OCI-LY7 (cell line): ENCODE results near the gene ZNRF3. TPM values are rescaled to one million over a fixed set of nuclear protein-coding genes. Genes with fewer than 3 reads are reported as not detected.

Experiments
- BruUV-seq: library from RNA; stranded (reverse); fragments of 400-500 nt; replicated peaks from 2 replicates; lab custom pipeline; 2021; lab: Mats Ljungman, UMichigan
- CTCF ChIA-PET: fragments of 300-600 bp; sonication (Branson Sonifier 250); formaldehyde crosslinking; loops from one replicate; lab custom pipeline; 2022; ENCODE audit warnings: antibody characterized with exemption; ENCODE audit not compliant: unreplicated experiment; lab: Charles Lee
- POLR2A ChIA-PET: fragments of 300-600 bp; sonication (Branson Sonifier 250); formaldehyde crosslinking; loops from one replicate; lab custom pipeline; 2022; ENCODE audit warnings: antibody characterized with exemption; lab: Charles Lee
- DNase-seq: peaks from one replicate; pipeline ENCODE4 v3.0.0-alpha.2; 2015; ENCODE audit warnings: low spot score
- H2AFZ ChIP-seq: fragments of 200-600 bp; sonication (generic), shearing (Covaris generic); 2 replicates; pipeline ENCODE4 v1.6.1; 2014; ENCODE audit warnings: mild to moderate bottlenecking, antibody characterized with exemption, low read length, moderate library complexity
- H3K27ac ChIP-seq: fragments of 200-600 bp; sonication (generic); 2 replicates; pipeline ENCODE4 v1.5.1; 2014; ENCODE audit warnings: mixed run types, low read depth, mild to moderate bottlenecking, moderate library complexity, low read length, inconsistent platforms; ENCODE audit not compliant: poor library complexity, severe bottlenecking
- H3K36me3 ChIP-seq: fragments of 200-600 bp; sonication (generic); 2 replicates; pipeline ENCODE4 v1.6.1; 2014; ENCODE audit warnings: mild to moderate bottlenecking, antibody characterized with exemption, low read length, moderate library complexity, mixed read lengths; ENCODE audit not compliant: insufficient read depth
- H3K4me1 ChIP-seq: fragments of 200-600 bp; sonication (generic); 2 replicates; pipeline ENCODE4 v1.5.1; 2014; ENCODE audit warnings: mild to moderate bottlenecking, low read length; ENCODE audit not compliant: insufficient read depth, poor library complexity, severe bottlenecking
- H3K4me2 ChIP-seq: fragments of 200-600 bp; sonication (generic); 2 replicates; pipeline ENCODE4 v1.6.1; 2014; ENCODE audit warnings: mild to moderate bottlenecking, low read length
- H3K4me3 ChIP-seq: fragments of 200-600 bp; sonication (generic); 2 replicates; pipeline ENCODE4 v1.5.1; 2014; ENCODE audit warnings: mild to moderate bottlenecking, low read depth, low read length; ENCODE audit not compliant: poor library complexity, severe bottlenecking
- H3K79me2 ChIP-seq: fragments of 200-600 bp; sonication (generic); 2 replicates; pipeline ENCODE4 v1.6.1; 2016; ENCODE audit warnings: low read depth, mild to moderate bottlenecking, low read length, moderate library complexity, mixed read lengths; ENCODE audit not compliant: insufficient read depth
- H3K9me2 ChIP-seq: fragments of 200-600 bp; sonication (generic); 2 replicates; pipeline ENCODE4 v1.6.1; 2016; ENCODE audit warnings: mild to moderate bottlenecking, low read length, mixed read lengths; ENCODE audit not compliant: insufficient read depth
- H3K9me3 ChIP-seq: fragments of 200-600 bp; sonication (generic); 2 replicates; pipeline ENCODE4 v1.6.1; 2014; ENCODE audit warnings: mild to moderate bottlenecking, mixed run types, low read length, mixed read lengths
- H4K20me1 ChIP-seq: fragments of 200-600 bp; sonication (generic); 2 replicates; pipeline ENCODE4 v1.6.1; 2014; ENCODE audit warnings: mild to moderate bottlenecking, antibody characterized with exemption, low read length, moderate library complexity, mixed read lengths; ENCODE audit not compliant: insufficient read depth
- EZH2phosphoT487 ChIP-seq: fragments of 200-600 bp; sonication (generic); IDR thresholded peaks from 2 replicates; pipeline ENCODE4 v1.6.1; 2018; ENCODE audit warnings: low read depth, borderline replicate concordance, mild to moderate bottlenecking, mixed run types, antibody characterized with exemption, low read length, moderate library complexity, mixed read lengths
- intact Hi-C: fragments of 100-400 bp; cut with micrococcal nuclease; formaldehyde crosslinking; loops from one replicate; pipeline ENCODE4 v1.10.0; 2022; ENCODE audit not compliant: unreplicated experiment
- total RNA-seq, 2 experiments: library from RNA; depleted of rRNA in 1 of 2; stranded (reverse); fragments of >200 nt in 1 of 2; shearing (Covaris generic) in 1 of 2; gene quantifications; 2 replicates each; pipeline ENCODE4 v1.2.3, GENCODE V29; 2014 to 2022
- TF ChIP-seq, protein P1 (sequence below): fragments of 200-600 bp; sonication (generic); conservative IDR thresholded peaks from 2 replicates; pipeline ENCODE4 v1.5.1; 2014; ENCODE audit warnings: mild to moderate bottlenecking, antibody characterized with exemption, low read length, moderate library complexity, mixed read lengths

Gene ZNRF3
- total RNA-seq, 2 experiments from 2014 or later, result 3.6 to 3.9 TPM

- CTCF ChIA-PET, result no interaction called here
Measured at GRCh38 chr22:28988457-28988856, 105.1 kb downstream of the ZNRF3 start.

DNA sequence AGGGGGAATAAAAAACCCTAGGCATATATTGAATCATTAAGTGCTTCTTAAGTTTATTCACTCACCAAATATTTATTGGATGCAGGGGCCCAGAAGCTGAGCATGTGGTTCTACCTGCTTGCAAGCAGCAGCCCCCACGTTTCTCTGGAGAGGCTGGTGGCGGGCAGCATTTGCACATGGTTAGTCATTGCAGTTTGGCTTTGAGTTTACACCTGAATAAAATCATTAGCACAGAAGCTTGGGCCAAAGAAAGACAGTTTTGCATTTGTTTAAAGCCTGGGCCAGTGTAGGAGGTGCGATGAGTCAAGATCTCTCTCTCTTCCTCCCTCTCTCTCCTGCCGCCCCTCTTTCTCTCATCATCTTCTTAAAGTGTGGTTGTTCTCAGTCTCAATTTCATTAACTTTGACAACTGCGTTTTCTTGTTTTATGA is 105.7 kb downstream of the ZNRF3 start:
- Histone ChIP-seq H4K20me1 (no peaks in the 10 kb centered on the region), H3K9me2 (no peaks in the 10 kb centered on the region), H2AFZ (no peak overlapping the region), H3K4me2 (no peak overlapping the region), H3K4me1 (no peaks in the 10 kb centered on the region), H3K36me3 (peaks cover 4% of the 10 kb centered on the region; the same call in 1 of the 2 replicates), H3K9me3 (no peaks in the 10 kb centered on the region), H3K27ac (no peak overlapping the region), H3K79me2 (no peaks in the 10 kb centered on the region), H3K4me3 (no peak overlapping the region)
- BruUV-seq, result no TSS peak
- CTCF ChIA-PET, result no interaction called here
- DNase-seq, result no peak
- POLR2A ChIA-PET, result no interaction called here
- intact Hi-C loops, result no loop called here
- TF ChIP-seq, protein P1, sequence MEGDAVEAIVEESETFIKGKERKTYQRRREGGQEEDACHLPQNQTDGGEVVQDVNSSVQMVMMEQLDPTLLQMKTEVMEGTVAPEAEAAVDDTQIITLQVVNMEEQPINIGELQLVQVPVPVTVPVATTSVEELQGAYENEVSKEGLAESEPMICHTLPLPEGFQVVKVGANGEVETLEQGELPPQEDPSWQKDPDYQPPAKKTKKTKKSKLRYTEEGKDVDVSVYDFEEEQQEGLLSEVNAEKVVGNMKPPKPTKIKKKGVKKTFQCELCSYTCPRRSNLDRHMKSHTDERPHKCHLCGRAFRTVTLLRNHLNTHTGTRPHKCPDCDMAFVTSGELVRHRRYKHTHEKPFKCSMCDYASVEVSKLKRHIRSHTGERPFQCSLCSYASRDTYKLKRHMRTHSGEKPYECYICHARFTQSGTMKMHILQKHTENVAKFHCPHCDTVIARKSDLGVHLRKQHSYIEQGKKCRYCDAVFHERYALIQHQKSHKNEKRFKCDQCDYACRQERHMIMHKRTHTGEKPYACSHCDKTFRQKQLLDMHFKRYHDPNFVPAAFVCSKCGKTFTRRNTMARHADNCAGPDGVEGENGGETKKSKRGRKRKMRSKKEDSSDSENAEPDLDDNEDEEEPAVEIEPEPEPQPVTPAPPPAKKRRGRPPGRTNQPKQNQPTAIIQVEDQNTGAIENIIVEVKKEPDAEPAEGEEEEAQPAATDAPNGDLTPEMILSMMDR, result no peak
- TF ChIP-seq EZH2phosphoT487, result no peak

More at GRCh38 chr22:28988457-28988856, 105.1 kb downstream of the ZNRF3 start:
- Histone ChIP-seq H3K9me3 (no peaks in the 10 kb centered on the region), H3K4me1 (no peaks in the 10 kb centered on the region), H3K27ac (no peak overlapping the region), H3K79me2 (no peaks in the 10 kb centered on the region), H3K4me2 (no peak overlapping the region), H2AFZ (no peak overlapping the region), H3K36me3 (peaks cover 4% of the 10 kb centered on the region; the same call in 1 of the 2 replicates), H3K4me3 (no peak overlapping the region), H4K20me1 (no peaks in the 10 kb centered on the region), H3K9me2 (no peaks in the 10 kb centered on the region)
- POLR2A ChIA-PET, result no interaction called here
- TF ChIP-seq, protein P1, result no peak
- TF ChIP-seq EZH2phosphoT487, result no peak
- intact Hi-C loops, result no loop called here
- BruUV-seq, result no TSS peak
- no peak for DNase-seq

- Histone ChIP-seq H3K4me3 (no peak overlapping the region), H3K4me1 (no peaks in the 10 kb centered on the region), H3K9me3 (no peaks in the 10 kb centered on the region), H3K4me2 (no peak overlapping the region), H4K20me1 (no peaks in the 10 kb centered on the region), H3K9me2 (no peaks in the 10 kb centered on the region), H3K36me3 (peaks cover 4% of the 10 kb centered on the region; the same call in 1 of the 2 replicates), H3K27ac (no peak overlapping the region), H2AFZ (no peak overlapping the region), H3K79me2 (no peaks in the 10 kb centered on the region)
- TF ChIP-seq EZH2phosphoT487, result no peak
- TF ChIP-seq, protein P1, result no peak
- CTCF ChIA-PET, result no interaction called here
- DNase-seq, result no peak
- intact Hi-C loops, result no loop called here
- no TSS peak for BruUV-seq
- POLR2A ChIA-PET, result no interaction called here
Measured at GRCh38 chr22:28989484-28989883, 106.1 kb downstream of the ZNRF3 start.
